ENCODE data around the gene BRINP3.

DNA sequence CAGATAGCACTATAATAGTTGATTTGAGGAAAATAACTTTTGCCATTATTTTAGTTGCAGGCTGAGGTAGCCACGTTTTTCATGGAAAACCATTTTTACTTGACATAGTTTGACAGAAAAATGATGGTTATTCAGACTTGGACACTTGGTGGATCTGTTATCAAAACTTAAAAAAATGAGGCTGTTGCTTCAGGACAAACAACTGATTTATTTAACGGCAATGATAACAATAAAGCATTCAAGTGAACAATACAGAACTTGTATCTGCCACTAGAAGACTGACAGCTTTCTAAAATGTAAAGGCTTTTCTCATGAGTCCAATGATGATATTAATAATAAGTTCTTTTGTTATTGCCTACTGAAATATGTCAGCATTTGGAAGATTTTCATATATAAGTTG lies 322.9 kb downstream of the BRINP3 start:
- TF ChIP-seq, protein P1, sequence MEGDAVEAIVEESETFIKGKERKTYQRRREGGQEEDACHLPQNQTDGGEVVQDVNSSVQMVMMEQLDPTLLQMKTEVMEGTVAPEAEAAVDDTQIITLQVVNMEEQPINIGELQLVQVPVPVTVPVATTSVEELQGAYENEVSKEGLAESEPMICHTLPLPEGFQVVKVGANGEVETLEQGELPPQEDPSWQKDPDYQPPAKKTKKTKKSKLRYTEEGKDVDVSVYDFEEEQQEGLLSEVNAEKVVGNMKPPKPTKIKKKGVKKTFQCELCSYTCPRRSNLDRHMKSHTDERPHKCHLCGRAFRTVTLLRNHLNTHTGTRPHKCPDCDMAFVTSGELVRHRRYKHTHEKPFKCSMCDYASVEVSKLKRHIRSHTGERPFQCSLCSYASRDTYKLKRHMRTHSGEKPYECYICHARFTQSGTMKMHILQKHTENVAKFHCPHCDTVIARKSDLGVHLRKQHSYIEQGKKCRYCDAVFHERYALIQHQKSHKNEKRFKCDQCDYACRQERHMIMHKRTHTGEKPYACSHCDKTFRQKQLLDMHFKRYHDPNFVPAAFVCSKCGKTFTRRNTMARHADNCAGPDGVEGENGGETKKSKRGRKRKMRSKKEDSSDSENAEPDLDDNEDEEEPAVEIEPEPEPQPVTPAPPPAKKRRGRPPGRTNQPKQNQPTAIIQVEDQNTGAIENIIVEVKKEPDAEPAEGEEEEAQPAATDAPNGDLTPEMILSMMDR (conservative IDR thresholded peaks at IDR 0.05; ENCODE audit: low read length), result no peak
- no peak for TF ChIP-seq EZH2phosphoT487 (IDR thresholded peaks at IDR 0.05; ENCODE audit: borderline replicate concordance, low read depth, low read length)

Data from OCI-LY7 (cell line).